Natural killer cell (primary cell): ENCODE results near the gene FAM43B. TPM values are rescaled to one million over a fixed set of nuclear protein-coding genes. Genes with fewer than 3 reads are reported as not detected.

Experiments
- ATAC-seq, 3 donors: fragments of 150-1000 bp in 2 of 3; fragments of 200-7000 bp in 1 of 3; cut with Tn5 transposase; 1 replicate in 1 of 3; 2 replicates in 2 of 3; pipeline ENCODE4 v1.10.0; 2021; ENCODE audit warnings: mild to moderate bottlenecking in 2 of 3, moderate library complexity in 2 of 3
- DNase-seq, 2 donors: peaks; one replicate each; pipeline versions ENCODE4 v3.0.0 to v3.0.0-alpha.2; 2013 to 2021; ENCODE audit warnings: mixed read lengths in 1 of 2
- H3K27ac ChIP-seq: one replicate; pipeline ENCODE4 v1.5.1; 2013; ENCODE audit warnings: mild to moderate bottlenecking, low read length
- H3K27me3 ChIP-seq: one replicate; pipeline ENCODE4 v1.6.1; 2013; ENCODE audit warnings: low read length; ENCODE audit not compliant: control insufficient read depth, insufficient read depth
- H3K36me3 ChIP-seq: one replicate; pipeline ENCODE4 v1.6.1; 2013; ENCODE audit warnings: low read length; ENCODE audit not compliant: control insufficient read depth, insufficient read depth
- H3K4me1 ChIP-seq: one replicate; pipeline ENCODE4 v1.6.1; 2013; ENCODE audit warnings: low read length; ENCODE audit not compliant: control insufficient read depth, insufficient read depth
- H3K4me3 ChIP-seq: one replicate; pipeline ENCODE4 v1.5.1; 2013; ENCODE audit warnings: low read length
- H3K9me3 ChIP-seq: one replicate; pipeline ENCODE4 v1.6.1; 2013; ENCODE audit warnings: low read length; ENCODE audit not compliant: control insufficient read depth, insufficient read depth
- H3K27ac Mint-ChIP-seq, 2 donors: one replicate each; pipeline ENCODE4 v1.8.0; 2022; ENCODE audit warnings: mild to moderate bottlenecking in 2 of 2, mixed read lengths in 2 of 2, moderate library complexity in 1 of 2
- H3K27me3 Mint-ChIP-seq, 2 donors: one replicate each; pipeline ENCODE4 v1.8.0; 2022; ENCODE audit warnings: low read depth in 2 of 2, mixed read lengths in 2 of 2
- H3K36me3 Mint-ChIP-seq: one replicate; pipeline ENCODE4 v1.8.0; 2022; ENCODE audit warnings: mixed read lengths
- H3K4me1 Mint-ChIP-seq, 2 donors: one replicate each; pipeline ENCODE4 v1.8.0; 2022; ENCODE audit warnings: mixed read lengths in 2 of 2
- H3K4me3 Mint-ChIP-seq: one replicate; pipeline ENCODE4 v1.8.0; 2022; ENCODE audit warnings: mild to moderate bottlenecking, moderate library complexity, mixed read lengths
- H3K9me3 Mint-ChIP-seq, 2 donors: one replicate each; pipeline ENCODE4 v1.8.0; 2022; ENCODE audit warnings: mixed read lengths in 2 of 2
- WGBS: methylation state at CpG from one replicate; pipeline ENCODE4 v1.1.7; 2013; ENCODE audit warnings: missing lambda C conversion rate; ENCODE audit not compliant: insufficient coverage; 5-methylcytosine and 5-hydroxymethylcytosine counted together
- intact Hi-C: fragments of 100-400 bp; cut with micrococcal nuclease; formaldehyde crosslinking; loops from one replicate; pipeline ENCODE4 v1.14.2; 2022
- total RNA-seq, 4 donors: library from RNA; stranded (reverse); fragments of 120-200 nt in 1 of 4; gene quantifications; one replicate each; pipeline versions ENCODE4 v1.2.3 to v1.2.4, GENCODE V29; 2013 to 2022
- TF ChIP-seq, protein P1 (sequence below): fragments of 200-600 bp; IDR thresholded peaks from one replicate; pipeline ENCODE4 v1.8.0; 2022; ENCODE audit warnings: antibody characterized with exemption

FAM43B gene
- total RNA-seq, 3 donors from 2014 or later (not counting 1 experiment from before 2014, with no cell fraction given): not detected

DNA sequence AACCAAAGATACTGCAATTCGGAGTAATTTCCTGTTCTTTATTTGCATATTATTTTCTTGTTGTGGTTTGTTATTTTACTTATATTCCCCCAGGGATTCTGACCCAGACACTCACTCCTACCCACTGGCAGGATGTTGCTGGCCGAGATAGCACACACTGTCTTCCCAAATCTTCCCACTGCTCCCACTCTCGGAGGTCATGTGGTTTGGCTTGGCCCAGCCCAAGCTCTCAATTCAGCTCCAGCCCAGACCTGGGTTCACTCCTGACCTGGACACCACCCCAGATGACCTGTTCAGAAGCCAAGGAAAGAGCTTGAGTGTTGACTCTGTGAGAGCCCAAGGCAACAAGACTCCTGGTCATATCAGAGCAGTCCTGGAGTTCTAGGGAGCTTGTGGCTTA is 1.2 kb upstream of the FAM43B start:
- Mint-ChIP-seq H3K9me3 (no peaks in the 10 kb centered on the region), H3K4me3 (no peak overlapping the region), H3K36me3 (no peaks in the 10 kb centered on the region), H3K27me3 (peaks cover 19 to 24% of the 10 kb centered on the region in 2 donors), H3K4me1 (no peaks in the 10 kb centered on the region), H3K27ac (no peak overlapping the region)
- Histone ChIP-seq H3K9me3 (no peaks in the 10 kb centered on the region), H3K4me3 (no peak overlapping the region), H3K36me3 (no peaks in the 10 kb centered on the region), H3K27ac (no peak overlapping the region), H3K27me3 (peaks cover 15% of the 10 kb centered on the region), H3K4me1 (no peaks in the 10 kb centered on the region)
- ATAC-seq: no peak
- no peak for DNase-seq
- intact Hi-C loops: no loop called here
- WGBS: 50% methylated on average over 2 of the region's 3 CpGs
- TF ChIP-seq, protein P1, sequence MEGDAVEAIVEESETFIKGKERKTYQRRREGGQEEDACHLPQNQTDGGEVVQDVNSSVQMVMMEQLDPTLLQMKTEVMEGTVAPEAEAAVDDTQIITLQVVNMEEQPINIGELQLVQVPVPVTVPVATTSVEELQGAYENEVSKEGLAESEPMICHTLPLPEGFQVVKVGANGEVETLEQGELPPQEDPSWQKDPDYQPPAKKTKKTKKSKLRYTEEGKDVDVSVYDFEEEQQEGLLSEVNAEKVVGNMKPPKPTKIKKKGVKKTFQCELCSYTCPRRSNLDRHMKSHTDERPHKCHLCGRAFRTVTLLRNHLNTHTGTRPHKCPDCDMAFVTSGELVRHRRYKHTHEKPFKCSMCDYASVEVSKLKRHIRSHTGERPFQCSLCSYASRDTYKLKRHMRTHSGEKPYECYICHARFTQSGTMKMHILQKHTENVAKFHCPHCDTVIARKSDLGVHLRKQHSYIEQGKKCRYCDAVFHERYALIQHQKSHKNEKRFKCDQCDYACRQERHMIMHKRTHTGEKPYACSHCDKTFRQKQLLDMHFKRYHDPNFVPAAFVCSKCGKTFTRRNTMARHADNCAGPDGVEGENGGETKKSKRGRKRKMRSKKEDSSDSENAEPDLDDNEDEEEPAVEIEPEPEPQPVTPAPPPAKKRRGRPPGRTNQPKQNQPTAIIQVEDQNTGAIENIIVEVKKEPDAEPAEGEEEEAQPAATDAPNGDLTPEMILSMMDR: no peak

DNA sequence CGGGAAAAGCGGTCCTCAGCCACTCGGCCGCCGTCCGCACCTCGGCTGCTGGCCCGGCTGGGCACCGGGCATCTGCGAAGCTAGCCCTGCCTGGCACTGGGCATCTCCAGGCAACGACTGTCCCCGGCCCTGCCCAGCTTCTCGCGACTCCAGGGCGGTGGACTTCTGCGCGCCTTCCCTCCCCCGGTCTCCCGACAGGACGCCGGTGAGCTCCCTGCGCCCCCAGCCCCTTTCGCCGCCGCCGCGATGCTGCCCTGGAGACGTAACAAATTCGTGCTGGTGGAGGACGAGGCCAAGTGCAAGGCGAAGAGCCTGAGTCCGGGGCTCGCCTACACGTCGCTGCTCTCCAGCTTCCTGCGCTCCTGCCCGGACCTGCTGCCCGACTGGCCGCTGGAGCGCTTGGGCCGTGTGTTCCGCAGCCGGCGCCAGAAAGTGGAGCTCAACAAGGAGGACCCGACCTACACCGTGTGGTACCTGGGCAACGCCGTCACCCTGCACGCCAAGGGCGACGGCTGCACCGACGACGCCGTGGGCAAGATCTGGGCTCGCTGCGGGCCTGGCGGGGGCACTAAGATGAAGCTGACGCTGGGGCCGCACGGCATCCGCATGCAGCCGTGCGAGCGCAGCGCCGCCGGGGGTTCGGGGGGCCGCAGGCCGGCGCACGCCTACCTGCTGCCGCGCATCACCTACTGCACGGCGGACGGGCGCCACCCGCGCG is 514 bp downstream of the FAM43B start:
- H3K4me1 ChIP-seq: no peaks in the 10 kb centered on the region
- H3K27ac Mint-ChIP-seq: no peak overlapping the region
- H3K27me3 ChIP-seq: peaks cover 15% of the 10 kb centered on the region
- H3K9me3 ChIP-seq: no peaks in the 10 kb centered on the region
- H3K27me3 Mint-ChIP-seq: peaks cover 19% of the 10 kb centered on the region in 2 donors
- no peaks in the 10 kb centered on the region for H3K4me1 Mint-ChIP-seq
- 4% methylated on average over 82 of the region's 82 CpGs for WGBS
- no peak overlapping the region for H3K4me3 Mint-ChIP-seq
- H3K4me3 ChIP-seq: no peak overlapping the region
- H3K36me3 ChIP-seq: no peaks in the 10 kb centered on the region
- intact Hi-C loops: no loop called here
- TF ChIP-seq, protein P1: no peak
- no peaks in the 10 kb centered on the region for H3K36me3 Mint-ChIP-seq
- no peak overlapping the region for H3K27ac ChIP-seq
- ATAC-seq: no peak
- H3K9me3 Mint-ChIP-seq: no peaks in the 10 kb centered on the region
- no peak for DNase-seq

DNA sequence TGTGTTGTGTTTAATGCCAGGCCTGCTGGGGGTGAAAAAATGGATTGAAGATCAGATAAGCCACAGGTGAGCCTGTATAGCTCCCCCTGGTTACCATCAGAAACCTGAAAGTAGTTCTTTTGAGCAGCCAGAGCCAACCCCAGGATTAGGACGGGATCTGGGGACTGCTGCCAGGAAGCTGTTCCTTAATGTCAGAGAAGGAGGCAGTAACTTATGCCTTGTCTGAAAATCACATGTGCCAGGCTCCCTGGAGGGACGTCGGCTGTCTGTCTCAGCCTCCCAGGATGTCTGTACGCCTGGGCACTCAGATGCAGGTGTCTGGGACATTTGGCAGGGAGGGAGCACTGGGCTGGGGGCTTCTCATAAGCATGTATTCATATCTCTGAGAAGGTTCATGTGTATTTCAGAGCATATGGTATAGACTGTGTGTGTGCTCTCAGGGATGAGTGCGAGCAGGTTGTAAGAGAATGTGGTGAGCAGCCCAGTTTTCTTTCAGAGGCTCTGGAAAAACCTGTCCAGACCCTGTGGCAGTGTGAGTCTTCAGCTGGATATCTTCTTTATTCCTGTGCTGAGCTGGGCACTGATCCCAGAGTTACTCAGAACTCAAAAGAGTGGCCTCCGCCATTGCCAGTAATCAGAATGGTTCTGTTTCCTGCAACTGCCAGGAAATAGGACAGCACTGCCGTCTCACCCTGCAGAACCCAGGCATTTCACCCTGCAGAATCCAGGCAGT is 2.8 kb downstream of the FAM43B start:
- TF ChIP-seq, protein P1: no peak
- Histone ChIP-seq H3K9me3 (no peaks in the 10 kb centered on the region), H3K4me1 (no peaks in the 10 kb centered on the region), H3K27ac (no peak overlapping the region), H3K27me3 (peaks cover 15% of the 10 kb centered on the region), H3K36me3 (no peaks in the 10 kb centered on the region), H3K4me3 (no peak overlapping the region)
- Mint-ChIP-seq H3K27ac (no peak overlapping the region), H3K4me1 (no peaks in the 10 kb centered on the region), H3K27me3 (peaks cover 19 to 21% of the 10 kb centered on the region in 2 donors), H3K36me3 (no peaks in the 10 kb centered on the region), H3K4me3 (no peak overlapping the region), H3K9me3 (no peaks in the 10 kb centered on the region)
- DNase-seq: no peak
- WGBS: 69% methylated on average over 7 of the region's 7 CpGs
- no peak for ATAC-seq
- intact Hi-C loops: no loop called here
